NT2/D1 (cell line): ENCODE data around the gene SEC14L5.

Experiments used
- YY1 ChIP-seq: IDR thresholded peaks from 2 replicates; pipeline ENCODE4 v1.6.1; 2011; ENCODE audit not compliant: insufficient read length, insufficient read depth
- ZNF274 ChIP-seq: IDR thresholded peaks from 2 replicates; pipeline ENCODE4 v1.6.1; 2011; ENCODE audit warnings: mild to moderate bottlenecking, low read depth, low read length

DNA sequence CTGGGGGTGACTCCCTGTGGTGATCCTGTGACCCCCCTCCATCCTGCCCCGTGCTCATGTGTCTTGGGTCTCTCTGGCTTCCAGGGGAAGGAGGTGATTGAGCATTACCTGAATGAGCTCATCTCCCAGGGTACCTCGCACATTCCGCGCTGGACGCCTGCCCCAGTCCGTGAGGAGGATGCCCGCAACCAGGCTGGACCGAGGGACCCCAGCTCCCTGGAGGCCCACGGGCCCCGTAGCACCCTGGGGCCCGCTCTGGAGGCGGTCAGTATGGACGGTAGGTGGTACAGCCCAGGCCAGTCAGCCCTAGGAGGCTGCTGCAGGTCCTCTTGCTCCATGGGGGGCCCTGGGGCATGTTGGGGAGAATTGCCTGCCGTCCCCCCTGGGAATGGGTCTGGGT lies 33.6 kb downstream of the SEC14L5 start:
- TF ChIP-seq ZNF274 (no peak), YY1 (no peak)
